Kidney (tissue), 14 donors: Measurements from ENCODE around the gene AP4E1. TPM values are rescaled to one million over a fixed set of nuclear protein-coding genes. Genes with fewer than 3 reads are reported as not detected.
"Not testable (repeated sequence)": the region's sequence is repeated elsewhere in the genome, so short reads cannot be mapped to it uniquely, and the experiment has no call there.

Experiments used
- DNase-seq, 5 donors: peaks; one replicate each; pipeline ENCODE4 v3.0.0-alpha.2; 2013 to 2020
- FAIRE-seq: peaks from 2 replicates; lab custom pipeline; 2012; peaks lifted over from hg19 to GRCh38; lab: Jason Lieb, UNC
- H3K27ac ChIP-seq, 2 donors: one replicate each; pipeline ENCODE4 v1.7.0; 2013; ENCODE audit warnings: low read depth in 2 of 2, low read length in 2 of 2, inconsistent platforms in 1 of 2
- H3K27me3 ChIP-seq: one replicate; pipeline ENCODE4 v1.7.1; 2013; ENCODE audit warnings: low read length, inconsistent platforms; ENCODE audit not compliant: control insufficient read depth, insufficient read depth
- H3K36me3 ChIP-seq, 3 donors: one replicate each; pipeline versions ENCODE4 v1.7.0 to v1.7.1; 2013; ENCODE audit warnings: low read length in 3 of 3, control low read depth in 1 of 3, inconsistent platforms in 1 of 3; ENCODE audit not compliant: insufficient read depth in 3 of 3, control insufficient read depth in 2 of 3
- H3K4me1 ChIP-seq, 3 donors: one replicate each; pipeline versions ENCODE4 v1.7.0 to v1.7.1; 2013; ENCODE audit warnings: low read length in 3 of 3, inconsistent platforms in 1 of 3, low read depth in 1 of 3; ENCODE audit not compliant: control insufficient read depth in 2 of 3, insufficient read depth in 2 of 3
- H3K4me3 ChIP-seq, 3 donors: one replicate each; pipeline versions ENCODE4 v1.7.0 to v1.8.1; 2013; ENCODE audit warnings: low read length in 3 of 3, control low read depth in 1 of 3, inconsistent platforms in 1 of 3
- H3K9ac ChIP-seq, 3 donors: one replicate each; pipeline versions ENCODE4 v1.7.0 to v1.7.1; 2013; ENCODE audit warnings: low read length in 3 of 3, control low read depth in 1 of 3, inconsistent platforms in 1 of 3
- H3K9me3 ChIP-seq, 3 donors: one replicate each; pipeline versions ENCODE4 v1.7.0 to v1.7.1; 2013; ENCODE audit warnings: low read length in 3 of 3, control low read depth in 1 of 3, inconsistent platforms in 1 of 3; ENCODE audit not compliant: control insufficient read depth in 2 of 3, insufficient read depth in 1 of 3
- intact Hi-C: fragments of 100-400 bp; cut with DNase I; formaldehyde crosslinking; loops from one replicate; pipeline ENCODE4 v1.11.1; 2022
- polyA plus RNA-seq: library from polyadenylated mRNA; stranded (reverse); fragments of 350-450 nt; fragmentation: Illumina TruSeq; extraction: RNeasy Lipid Tissue Mini Kit (QIAGEN cat#74804); gene quantifications from one replicate; pipeline ENCODE4 v1.2.3, GENCODE V29; 2014; ENCODE audit warnings: low read depth, low replicate concordance; ENCODE audit not compliant: insufficient read depth
- total RNA-seq: library from RNA; stranded (reverse); fragmentation: NEBNext Ultra II Directional; extraction: Animal tissue kit (Norgen Biotek cat#: 25700); gene quantifications from one replicate; pipeline ENCODE4 v1.2.1, GENCODE V29; 2021
- TF ChIP-seq, protein P1 (sequence below): IDR thresholded peaks from 3 replicates; pipeline ENCODE4 v1.5.1; 2012; ENCODE audit warnings: mild to moderate bottlenecking, moderate library complexity, borderline replicate concordance; ENCODE audit not compliant: insufficient read depth; ENCODE audit errors: extremely low read depth
- donor health status: control.
- donor health status: control.
- donor health status: control.
- donor health status: control.
- donor health status: control.
- donor health status: DM: yes; HTN: yes; CAD: no.
- donor health status: Normal renal cell carcinoma (clear cell type).

Gene AP4E1
- total and polyA plus RNA-seq, 2 donors from 2014 or later, result 2.0 to 9.8 TPM

DNA sequence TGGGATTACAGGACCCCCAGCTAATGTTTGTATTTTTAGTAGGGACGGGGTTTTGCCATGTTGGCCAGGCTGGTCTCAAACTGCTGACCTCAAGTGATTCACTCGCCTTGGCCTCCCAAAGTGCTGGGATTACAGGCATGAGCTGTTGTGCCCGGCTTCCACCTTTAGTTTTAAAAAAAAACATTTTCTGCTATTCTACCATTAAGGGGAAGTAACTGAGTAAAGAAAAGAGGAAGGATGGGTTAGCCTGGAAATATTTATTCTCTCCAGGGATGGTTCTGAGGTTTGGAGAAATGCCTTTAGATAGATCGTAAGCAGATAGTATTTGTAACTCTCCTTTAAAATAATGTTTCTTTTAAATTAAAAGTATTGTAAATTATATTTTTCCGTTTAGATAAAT lies 3.1 kb downstream of the AP4E1 start:
- FAIRE-seq (no peak), DNase-seq (no peak)
- TF ChIP-seq, protein P1, sequence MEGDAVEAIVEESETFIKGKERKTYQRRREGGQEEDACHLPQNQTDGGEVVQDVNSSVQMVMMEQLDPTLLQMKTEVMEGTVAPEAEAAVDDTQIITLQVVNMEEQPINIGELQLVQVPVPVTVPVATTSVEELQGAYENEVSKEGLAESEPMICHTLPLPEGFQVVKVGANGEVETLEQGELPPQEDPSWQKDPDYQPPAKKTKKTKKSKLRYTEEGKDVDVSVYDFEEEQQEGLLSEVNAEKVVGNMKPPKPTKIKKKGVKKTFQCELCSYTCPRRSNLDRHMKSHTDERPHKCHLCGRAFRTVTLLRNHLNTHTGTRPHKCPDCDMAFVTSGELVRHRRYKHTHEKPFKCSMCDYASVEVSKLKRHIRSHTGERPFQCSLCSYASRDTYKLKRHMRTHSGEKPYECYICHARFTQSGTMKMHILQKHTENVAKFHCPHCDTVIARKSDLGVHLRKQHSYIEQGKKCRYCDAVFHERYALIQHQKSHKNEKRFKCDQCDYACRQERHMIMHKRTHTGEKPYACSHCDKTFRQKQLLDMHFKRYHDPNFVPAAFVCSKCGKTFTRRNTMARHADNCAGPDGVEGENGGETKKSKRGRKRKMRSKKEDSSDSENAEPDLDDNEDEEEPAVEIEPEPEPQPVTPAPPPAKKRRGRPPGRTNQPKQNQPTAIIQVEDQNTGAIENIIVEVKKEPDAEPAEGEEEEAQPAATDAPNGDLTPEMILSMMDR, result no peak
- no peak overlapping the region for H3K9ac ChIP-seq
- H3K27me3 ChIP-seq, result no peaks in the 10 kb centered on the region
- H3K4me3 ChIP-seq, result no peak overlapping the region
- H3K4me1 ChIP-seq, result peaks cover 0 to 5% (median 0%) of the 10 kb centered on the region in 3 donors
- H3K36me3 ChIP-seq, result peaks cover 0 to 7% (median 6%) of the 10 kb centered on the region in 3 donors
- no peak overlapping the region for H3K27ac ChIP-seq
- intact Hi-C loops, result no loop called here
- H3K9me3 ChIP-seq, result no peaks in the 10 kb centered on the region

GRCh38 chr15:50916400-50916799 lies 7.9 kb downstream of the AP4E1 start:
- no peak for FAIRE-seq
- H3K36me3 ChIP-seq, result peaks cover 0 to 7% (median 6%) of the 10 kb centered on the region in 3 donors

GRCh38 chr15:50919359-50919758 lies 10.9 kb downstream of the AP4E1 start:
- H3K4me3 ChIP-seq, H3K27ac ChIP-seq, FAIRE-seq, H3K36me3 ChIP-seq, H3K27me3 ChIP-seq, DNase-seq, intact Hi-C loops, H3K9ac ChIP-seq, H3K4me1 ChIP-seq, H3K9me3 ChIP-seq: not testable (repeated sequence)

More at GRCh38 chr15:50916400-50916799, 7.9 kb downstream of the AP4E1 start:
- intact Hi-C loops, result no loop called here
- Histone ChIP-seq H3K9ac (no peak overlapping the region), H3K4me1 (no peaks in the 10 kb centered on the region), H3K4me3 (no peak overlapping the region), H3K9me3 (no peaks in the 10 kb centered on the region), H3K27ac (no peak overlapping the region), H3K27me3 (no peaks in the 10 kb centered on the region)
- DNase-seq, result no peak
- TF ChIP-seq, protein P1, result no peak

DNA sequence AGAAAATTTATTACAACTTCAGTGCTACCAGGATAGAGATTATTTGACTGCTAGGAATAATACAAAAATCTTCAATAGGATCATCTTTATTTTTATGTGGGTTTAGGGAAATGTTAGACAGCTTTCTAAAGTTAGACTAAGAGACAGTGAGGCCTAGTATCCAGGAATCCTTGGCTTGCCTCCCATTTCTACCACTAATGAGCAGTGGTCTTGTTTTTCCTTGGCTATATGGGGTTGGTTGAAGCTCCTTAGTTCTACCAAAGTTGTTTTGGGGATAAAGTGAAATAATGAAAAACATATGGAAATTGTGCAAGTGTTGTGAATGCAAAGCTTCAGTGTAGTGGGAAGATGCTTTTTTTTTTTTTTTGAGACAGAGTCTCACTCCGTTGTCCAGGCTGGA lies 16.8 kb downstream of the AP4E1 start:
- H3K9ac ChIP-seq, result no peak overlapping the region
- TF ChIP-seq, protein P1, result no peak
- FAIRE-seq (no peak), DNase-seq (no peak)
- H3K4me1 ChIP-seq, result no peaks in the 10 kb centered on the region
- intact Hi-C loops, result no loop called here
- peaks cover 0 to 17% (median 7%) of the 10 kb centered on the region in 3 donors for H3K36me3 ChIP-seq
- H3K27ac ChIP-seq, result no peak overlapping the region
- no peaks in the 10 kb centered on the region for H3K27me3 ChIP-seq
- H3K4me3 ChIP-seq, result no peak overlapping the region
- no peaks in the 10 kb centered on the region for H3K9me3 ChIP-seq
